T-helper 2 cell treated with Interferon-gamma antibody and Interleukin-4, amounts not matched to agents 5 μg/mL and 100 μg/mL, for 36 hours (primary cell): Measurements from ENCODE around the gene ABCF2.

Experiments used
- DNase-seq: peaks from one replicate; pipeline ENCODE4 v3.0.0; 2021; ENCODE audit warnings: low spot score
- H3K27ac Mint-ChIP-seq: one replicate; pipeline ENCODE4 v1.8.0; 2021; ENCODE audit warnings: mild to moderate bottlenecking, mixed read lengths
- H3K27me3 Mint-ChIP-seq: one replicate; pipeline ENCODE4 v1.8.0; 2021; ENCODE audit warnings: low read depth, mixed read lengths
- H3K36me3 Mint-ChIP-seq: one replicate; pipeline ENCODE4 v1.8.0; 2021; ENCODE audit warnings: low read depth, mixed read lengths
- H3K4me1 Mint-ChIP-seq: one replicate; pipeline ENCODE4 v1.8.0; 2021; ENCODE audit warnings: low read depth, mixed read lengths
- H3K4me3 Mint-ChIP-seq: one replicate; pipeline ENCODE4 v1.8.0; 2022; ENCODE audit warnings: mild to moderate bottlenecking, moderate library complexity, mixed read lengths
- H3K9me3 Mint-ChIP-seq: one replicate; pipeline ENCODE4 v1.8.0; 2021; ENCODE audit warnings: mixed read lengths

Gene ABCF2

GRCh38 chr7:151241755-151242096 is 14.7 kb upstream of the ABCF2 start:
- H3K4me1 Mint-ChIP-seq = peaks cover 26% of the 10 kb centered on the region
- H3K27me3 Mint-ChIP-seq = peaks cover 17% of the 10 kb centered on the region
- DNase-seq = no peak
- peaks cover 7% of the 10 kb centered on the region for H3K36me3 Mint-ChIP-seq
- H3K9me3 Mint-ChIP-seq = no peaks in the 10 kb centered on the region
- H3K27ac Mint-ChIP-seq = no peak overlapping the region
- H3K4me3 Mint-ChIP-seq = no peak overlapping the region

DNA sequence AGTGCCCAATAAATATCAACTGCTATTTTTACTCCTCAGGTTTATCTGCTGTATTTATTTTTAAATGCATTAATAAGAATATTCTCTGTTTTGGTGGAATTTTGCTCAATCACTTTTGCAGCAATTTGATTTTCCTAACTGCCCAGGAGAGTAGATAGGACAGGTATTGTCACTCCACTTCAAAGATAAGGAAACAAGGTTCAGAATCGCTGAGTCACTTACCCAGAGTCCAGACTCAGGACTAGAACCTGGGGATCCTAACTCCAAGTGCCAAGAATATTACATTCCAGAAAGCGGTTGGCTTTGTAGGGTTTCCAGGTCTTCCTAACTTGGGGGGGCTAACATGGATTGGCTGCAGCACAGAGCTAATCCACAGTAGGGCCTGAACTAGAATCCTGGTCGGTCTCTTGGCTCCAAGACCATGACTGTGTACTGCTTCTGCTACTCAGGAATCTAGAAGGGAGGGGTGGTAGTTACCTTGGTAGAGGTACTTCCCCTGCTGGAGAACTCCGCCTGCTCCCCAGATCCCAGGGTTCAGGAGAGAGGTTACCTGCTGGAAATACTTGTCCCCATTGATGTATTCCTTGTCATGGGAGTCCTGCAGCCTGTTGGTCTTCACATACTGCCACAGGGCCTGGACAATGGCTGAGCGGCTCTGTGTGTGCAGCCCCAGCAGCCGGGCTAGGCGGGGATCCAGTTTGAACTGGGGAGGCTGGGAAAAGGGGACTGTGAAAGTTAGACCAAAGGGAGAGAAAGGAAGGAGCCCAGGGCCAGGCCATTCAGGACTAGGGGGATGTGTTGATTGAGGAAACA is 14.1 kb upstream of the ABCF2 start:
- Mint-ChIP-seq H3K27me3 (peaks cover 11% of the 10 kb centered on the region), H3K9me3 (no peaks in the 10 kb centered on the region), H3K4me1 (peaks cover 24% of the 10 kb centered on the region), H3K36me3 (peaks cover 7% of the 10 kb centered on the region), H3K4me3 (no peak overlapping the region), H3K27ac (no peak overlapping the region)
- no peak for DNase-seq

GRCh38 chr7:151240536-151240935 is 13.5 kb upstream of the ABCF2 start:
- peaks cover 21% of the 10 kb centered on the region for H3K4me1 Mint-ChIP-seq
- H3K4me3 Mint-ChIP-seq = no peak overlapping the region
- peaks cover 7% of the 10 kb centered on the region for H3K27me3 Mint-ChIP-seq
- no peaks in the 10 kb centered on the region for H3K9me3 Mint-ChIP-seq
- H3K36me3 Mint-ChIP-seq = peaks cover 7% of the 10 kb centered on the region
- no peak for DNase-seq
- no peak overlapping the region for H3K27ac Mint-ChIP-seq

DNA sequence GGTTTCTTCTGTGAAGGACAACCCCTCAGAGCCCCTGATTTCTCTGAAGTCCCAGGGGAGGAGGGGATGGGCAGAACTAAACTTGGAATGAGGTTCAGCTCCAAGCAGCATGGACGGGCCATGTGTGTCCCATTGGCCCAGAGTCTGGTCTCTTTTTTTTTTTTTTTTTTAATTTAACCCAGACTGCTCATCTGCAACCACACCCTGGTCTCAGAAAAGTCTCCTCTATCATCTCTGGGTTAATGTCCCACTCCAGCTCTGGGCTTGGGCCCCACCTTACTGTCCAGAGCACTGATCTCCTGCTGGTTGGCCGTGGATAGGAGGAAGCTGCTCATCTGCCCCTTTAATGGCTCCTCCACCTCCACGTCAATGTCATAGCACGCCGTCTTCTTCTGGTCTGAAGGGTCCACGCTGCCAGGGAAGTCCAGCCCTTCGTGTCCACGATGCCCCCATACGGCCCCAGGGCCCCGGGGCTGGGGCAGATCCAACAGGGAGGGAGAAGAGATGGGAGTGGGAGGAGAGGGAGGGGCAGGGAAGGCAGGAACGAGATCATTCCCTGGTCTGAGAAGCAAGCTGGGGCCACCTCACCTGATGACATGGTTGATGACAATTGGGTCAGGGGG is 12.9 kb upstream of the ABCF2 start:
- peaks cover 10% of the 10 kb centered on the region for H3K36me3 Mint-ChIP-seq
- no peak overlapping the region for H3K27ac Mint-ChIP-seq
- DNase-seq = no peak
- no peak overlapping the region for H3K4me3 Mint-ChIP-seq
- peaks cover 20% of the 10 kb centered on the region for H3K4me1 Mint-ChIP-seq
- peaks cover 6% of the 10 kb centered on the region for H3K27me3 Mint-ChIP-seq
- H3K9me3 Mint-ChIP-seq = no peaks in the 10 kb centered on the region

DNA sequence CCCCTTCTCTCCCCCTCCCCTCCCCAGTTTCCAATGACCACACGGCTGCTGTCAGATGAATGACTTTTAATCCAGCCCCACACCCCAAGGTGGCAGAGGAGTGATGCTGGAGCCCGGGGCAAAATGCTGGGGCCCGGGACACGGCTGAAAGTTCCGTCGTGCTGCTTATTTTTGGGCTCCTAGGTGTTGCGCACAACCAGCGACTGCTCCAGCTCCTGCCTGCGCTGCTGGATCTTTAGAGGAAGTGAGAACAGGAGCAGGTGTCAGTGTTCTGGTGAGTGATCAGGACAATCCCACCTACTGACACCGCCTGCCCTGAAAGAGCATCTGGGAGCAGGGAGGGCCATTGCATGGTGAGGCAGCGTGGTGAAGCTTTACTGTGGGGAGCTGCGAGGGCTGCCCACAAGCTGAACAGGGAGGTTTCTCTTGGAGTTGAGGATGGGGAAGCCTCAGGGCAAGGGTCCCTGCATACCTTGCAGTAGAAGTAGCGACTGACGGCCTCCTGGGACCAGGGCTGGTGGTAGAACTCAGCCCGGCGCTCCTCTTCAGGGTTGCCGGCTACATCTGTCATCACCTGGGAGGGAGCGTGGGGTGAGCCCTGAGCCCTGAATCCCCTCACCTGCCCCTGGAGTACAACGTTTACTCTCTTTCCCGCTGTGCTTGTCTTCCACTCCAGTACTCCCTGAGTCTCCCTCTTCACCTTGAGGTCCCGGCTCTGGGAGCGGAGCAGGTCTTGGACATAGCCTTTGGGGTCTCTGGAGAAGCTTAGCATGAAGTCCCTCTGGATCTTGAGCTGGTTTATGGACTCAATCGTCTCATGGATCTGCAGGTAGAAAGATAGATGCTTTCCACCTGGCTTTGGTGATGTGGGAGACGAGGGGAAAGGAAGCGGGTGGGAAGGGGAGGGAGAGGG is 12.2 kb upstream of the ABCF2 start:
- peaks cover 16% of the 10 kb centered on the region for H3K4me1 Mint-ChIP-seq
- H3K27me3 Mint-ChIP-seq = no peaks in the 10 kb centered on the region
- no peaks in the 10 kb centered on the region for H3K9me3 Mint-ChIP-seq
- H3K36me3 Mint-ChIP-seq = peaks cover 15% of the 10 kb centered on the region
- H3K27ac Mint-ChIP-seq = no peak overlapping the region
- H3K4me3 Mint-ChIP-seq = no peak overlapping the region
- no peak for DNase-seq

GRCh38 chr7:151238190-151238810 is 11.3 kb upstream of the ABCF2 start:
- DNase-seq = no peak
- no peak overlapping the region for H3K4me3 Mint-ChIP-seq
- H3K9me3 Mint-ChIP-seq = no peaks in the 10 kb centered on the region
- H3K36me3 Mint-ChIP-seq = peaks cover 18% of the 10 kb centered on the region
- H3K27me3 Mint-ChIP-seq = no peaks in the 10 kb centered on the region
- no peak overlapping the region for H3K27ac Mint-ChIP-seq
- peaks cover 14% of the 10 kb centered on the region for H3K4me1 Mint-ChIP-seq

- DNase-seq = no peak
- no peaks in the 10 kb centered on the region for H3K27me3 Mint-ChIP-seq
- H3K4me1 Mint-ChIP-seq = peaks cover 8% of the 10 kb centered on the region
- no peak overlapping the region for H3K4me3 Mint-ChIP-seq
- H3K27ac Mint-ChIP-seq = no peak overlapping the region
- no peaks in the 10 kb centered on the region for H3K9me3 Mint-ChIP-seq
- peaks cover 20% of the 10 kb centered on the region for H3K36me3 Mint-ChIP-seq
These were observed 10.5 kb upstream of the ABCF2 start for GRCh38 chr7:151237244-151238189.

GRCh38 chr7:151236406-151236805 is 9.4 kb upstream of the ABCF2 start:
- no peak overlapping the region for H3K27ac Mint-ChIP-seq
- H3K27me3 Mint-ChIP-seq = no peaks in the 10 kb centered on the region
- H3K4me3 Mint-ChIP-seq = no peak overlapping the region
- no peaks in the 10 kb centered on the region for H3K9me3 Mint-ChIP-seq
- peaks cover 20% of the 10 kb centered on the region for H3K36me3 Mint-ChIP-seq
- H3K4me1 Mint-ChIP-seq = peaks cover 16% of the 10 kb centered on the region
- DNase-seq = no peak

- DNase-seq = no peak
- Mint-ChIP-seq H3K4me1 (peaks cover 18% of the 10 kb centered on the region), H3K36me3 (peaks cover 20% of the 10 kb centered on the region), H3K9me3 (no peaks in the 10 kb centered on the region), H3K4me3 (no peak overlapping the region), H3K27ac (no peak overlapping the region), H3K27me3 (peaks cover 1% of the 10 kb centered on the region)
These were observed 8.2 kb upstream of the ABCF2 start for GRCh38 chr7:151235091-151235787.

DNA sequence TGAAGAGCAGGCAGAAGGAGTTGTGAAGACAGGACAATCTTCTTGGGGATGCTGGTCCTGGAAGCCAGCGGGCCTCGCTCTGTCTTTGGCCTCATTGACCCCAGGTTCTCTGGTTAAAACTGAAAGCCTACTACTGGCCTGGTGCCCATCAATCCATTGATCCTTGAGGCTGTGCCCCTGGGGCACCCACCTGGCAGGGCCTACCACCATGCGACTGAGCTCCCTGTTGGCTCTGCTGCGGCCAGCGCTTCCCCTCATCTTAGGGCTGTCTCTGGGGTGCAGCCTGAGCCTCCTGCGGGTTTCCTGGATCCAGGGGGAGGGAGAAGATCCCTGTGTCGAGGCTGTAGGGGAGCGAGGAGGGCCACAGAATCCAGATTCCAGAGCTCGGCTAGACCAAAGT is 6.8 kb upstream of the ABCF2 start:
- Mint-ChIP-seq H3K27me3 (peaks cover 4% of the 10 kb centered on the region), H3K36me3 (peaks cover 18% of the 10 kb centered on the region), H3K9me3 (no peaks in the 10 kb centered on the region), H3K27ac (peak overlapping the region; percentile 97), H3K4me3 (peak overlapping the region; percentile 97), H3K4me1 (peaks cover 18% of the 10 kb centered on the region)
- no peak for DNase-seq

DNA sequence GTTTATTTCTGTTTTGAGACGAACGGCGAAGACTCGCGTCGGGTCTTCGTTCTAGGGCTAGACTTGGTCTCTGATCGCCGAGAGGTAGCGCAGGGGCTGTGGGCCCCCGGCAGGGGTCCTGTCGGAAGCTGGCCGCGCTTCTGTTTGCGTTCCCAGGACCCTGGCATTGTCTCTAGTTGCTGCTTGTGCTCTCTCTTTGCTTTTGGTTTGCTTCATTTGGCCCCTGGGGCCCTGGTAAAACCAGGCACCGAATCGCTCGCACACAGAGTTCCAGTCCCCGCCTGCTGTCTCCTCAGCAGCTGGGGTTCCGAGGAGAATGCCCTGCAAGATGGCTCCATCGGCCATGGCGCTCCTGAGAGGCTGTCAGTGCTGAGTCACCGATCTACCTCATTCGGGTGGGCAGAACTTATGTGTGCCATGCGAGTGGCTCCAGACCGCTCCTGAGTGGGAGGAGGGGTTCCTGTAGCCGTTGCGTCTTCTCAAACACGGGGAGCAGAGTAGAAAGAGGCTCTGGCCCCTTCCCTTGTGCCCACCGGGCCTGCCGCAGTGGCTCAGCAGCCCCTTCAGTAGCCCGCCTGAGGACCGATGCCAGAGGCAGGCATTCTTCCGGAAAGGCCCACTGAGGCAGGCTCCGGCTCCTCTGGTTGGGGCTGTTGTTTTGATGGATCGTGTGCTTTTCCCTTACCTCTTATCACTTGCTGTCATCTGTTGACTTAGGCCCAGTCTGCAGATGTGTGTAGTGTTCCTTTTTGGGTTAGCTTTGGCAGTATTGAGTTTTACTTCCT is 6.1 kb upstream of the ABCF2 start:
- Mint-ChIP-seq H3K4me1 (peaks cover 20% of the 10 kb centered on the region), H3K9me3 (no peaks in the 10 kb centered on the region), H3K4me3 (peak overlapping the region; percentile 97), H3K27me3 (peaks cover 4% of the 10 kb centered on the region), H3K27ac (peak overlapping the region; percentile 97), H3K36me3 (peaks cover 18% of the 10 kb centered on the region)
- peak; percentile 80 for DNase-seq
